K562 treated with DMSO at 1 percent for 4 hours (cell line): Measurements from ENCODE around the gene MPZL1. TPM values are rescaled to one million over a fixed set of nuclear protein-coding genes. Genes with fewer than 3 reads are reported as not detected.

Source experiments
- total RNA-seq: library from RNA; unstranded; fragments of 300-600 nt; gene quantifications from 2 replicates; pipeline ENCODE4 v1.2.3, GENCODE V29; 2022; ENCODE audit not compliant: insufficient read depth

MPZL1 gene
- 24.6 and 32.2 TPM in 2 replicates for total RNA-seq

GRCh38 chr1:167721617-167722151 is at the start of gene MPZL1:
TSS of gene MPZL1 (plus strand) at chr1:167721982. CDS start at chr1:167722152, 170 bp downstream.

Other genes with a start within 250 kb of the MPZL1 start
- gene CD247, start 203.5 kb upstream of the MPZL1 start, total RNA-seq: 2.4 TPM in 1 of 2 replicates, not detected in the other
- gene CREG1, start 168.2 kb upstream of the MPZL1 start, total RNA-seq: 445 and 505 TPM in 2 replicates
- 37.7 and 45.9 TPM in 2 replicates for gene RCSD1, start 91.8 kb upstream of the MPZL1 start, total RNA-seq
- gene ADCY10, start 192.2 kb downstream of the MPZL1 start, total RNA-seq: 0.18 and 0.80 TPM in 2 replicates
- gene DCAF6, start 214.7 kb downstream of the MPZL1 start, total RNA-seq: 31.3 and 43.8 TPM in 2 replicates
- 41.1 and 44.4 TPM in 2 replicates for gene MPC2, start 215.1 kb downstream of the MPZL1 start, total RNA-seq